ENCODE measurements around the gene CLPTM1L.
"Not testable (repeated sequence)": the region's sequence is repeated elsewhere in the genome, so short reads cannot be mapped to it uniquely, and the experiment has no call there.

The CLPTM1L gene

DNA sequence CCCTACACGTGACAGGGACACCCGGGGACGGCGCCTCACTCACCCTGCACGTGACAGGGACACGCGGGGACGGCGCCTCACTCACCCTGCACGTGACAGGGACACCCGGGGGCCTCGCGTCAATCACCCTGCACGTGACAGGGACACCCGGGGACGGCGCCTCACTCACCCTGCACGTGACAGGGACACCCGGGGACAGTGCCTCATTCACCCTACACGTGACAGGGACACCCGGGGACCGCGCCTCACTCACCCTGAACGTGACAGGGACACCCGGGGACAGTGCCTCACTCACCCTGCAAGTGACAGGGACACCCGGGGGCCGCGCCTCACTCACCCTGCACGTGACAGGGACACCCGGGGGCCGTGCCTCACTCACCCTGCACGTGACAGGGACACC, 55.3 kb downstream of the CLPTM1L start:
- DNase-seq (ENCODE audit: low spot score): not testable (repeated sequence)

DNA sequence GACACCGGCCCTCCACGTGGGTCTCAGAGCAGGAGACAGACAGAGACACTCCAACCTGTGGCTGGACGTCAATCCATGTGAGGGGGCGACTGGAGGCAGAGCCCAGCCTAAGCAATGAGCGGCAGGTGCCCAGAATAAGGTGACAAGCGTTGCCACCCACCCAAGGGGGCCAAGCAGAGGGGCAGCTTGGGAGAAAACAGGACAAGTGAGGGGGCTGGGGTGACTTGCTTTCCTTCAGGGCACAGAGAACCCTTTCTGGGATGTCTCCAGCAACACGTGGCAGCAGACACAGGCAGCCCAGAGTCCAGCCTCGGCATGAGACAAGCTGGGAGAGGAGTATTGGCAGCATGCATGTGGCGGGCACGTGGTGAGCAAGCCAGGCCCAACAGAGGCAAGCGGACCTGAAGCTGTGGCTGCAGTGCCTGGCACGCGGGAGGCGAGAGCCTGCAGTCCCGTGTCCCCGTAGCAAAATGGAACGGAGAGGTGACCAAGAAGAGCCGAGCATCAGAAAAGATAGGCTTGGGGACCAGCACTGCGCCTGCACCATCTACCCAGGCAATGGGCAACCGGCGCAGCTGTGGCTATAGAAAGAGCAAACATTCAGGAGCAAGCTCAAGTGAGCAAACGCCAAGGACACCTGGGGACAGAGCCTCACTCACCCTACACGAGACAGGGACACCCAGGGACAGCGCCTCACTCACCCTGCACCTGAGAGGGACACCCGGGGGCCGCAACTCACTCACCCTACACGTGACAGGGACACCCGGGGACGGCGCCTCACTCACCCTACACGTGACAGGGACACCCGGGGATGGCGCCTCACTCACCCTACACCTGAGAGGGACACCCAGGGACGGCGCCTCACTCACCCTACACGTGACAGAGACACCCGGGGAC, 56.2 kb downstream of the CLPTM1L start:
- DNase-seq (ENCODE audit: low spot score): no peak

DNA sequence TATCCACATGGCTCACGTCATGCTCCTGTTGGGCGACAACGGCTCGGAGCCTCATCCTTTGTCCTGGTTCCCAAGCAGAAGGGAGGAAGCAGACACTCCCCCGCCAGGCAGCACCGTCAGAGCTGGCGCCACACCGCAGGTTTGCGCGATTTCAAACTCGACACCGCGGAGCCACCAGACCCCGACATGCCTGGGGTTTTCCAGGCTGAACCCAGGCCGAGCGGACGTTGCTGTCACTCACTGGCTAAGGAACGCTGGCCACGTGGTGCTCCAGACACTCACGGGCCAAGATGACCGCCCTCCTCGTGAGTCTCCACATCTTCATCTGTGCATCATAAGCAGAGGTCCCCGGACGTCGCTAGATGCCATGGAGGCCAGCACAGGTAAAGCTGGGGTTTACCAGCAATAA, 59.0 kb downstream of the CLPTM1L start:
- DNase-seq (ENCODE audit: low spot score): no peak

DNA sequence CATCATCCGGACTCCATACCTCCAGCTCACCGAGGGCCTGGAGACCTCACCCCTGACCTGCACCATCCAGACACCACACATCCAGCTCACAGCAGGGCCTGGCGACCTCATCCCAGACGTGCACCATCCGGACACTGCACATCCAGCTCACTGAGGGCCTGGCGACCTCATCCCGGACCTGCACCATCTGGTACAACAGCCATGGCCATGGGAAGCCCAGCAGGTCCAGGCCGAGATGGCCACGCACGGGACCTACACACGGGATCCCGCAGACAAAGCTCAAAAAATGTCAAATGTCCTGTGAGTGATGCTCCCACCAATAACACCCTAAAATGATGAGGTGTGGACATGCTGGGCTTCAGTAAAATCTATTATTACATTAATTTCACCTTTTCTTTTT, 59.8 kb downstream of the CLPTM1L start:
- no peak for DNase-seq (ENCODE audit: low spot score)

DNA sequence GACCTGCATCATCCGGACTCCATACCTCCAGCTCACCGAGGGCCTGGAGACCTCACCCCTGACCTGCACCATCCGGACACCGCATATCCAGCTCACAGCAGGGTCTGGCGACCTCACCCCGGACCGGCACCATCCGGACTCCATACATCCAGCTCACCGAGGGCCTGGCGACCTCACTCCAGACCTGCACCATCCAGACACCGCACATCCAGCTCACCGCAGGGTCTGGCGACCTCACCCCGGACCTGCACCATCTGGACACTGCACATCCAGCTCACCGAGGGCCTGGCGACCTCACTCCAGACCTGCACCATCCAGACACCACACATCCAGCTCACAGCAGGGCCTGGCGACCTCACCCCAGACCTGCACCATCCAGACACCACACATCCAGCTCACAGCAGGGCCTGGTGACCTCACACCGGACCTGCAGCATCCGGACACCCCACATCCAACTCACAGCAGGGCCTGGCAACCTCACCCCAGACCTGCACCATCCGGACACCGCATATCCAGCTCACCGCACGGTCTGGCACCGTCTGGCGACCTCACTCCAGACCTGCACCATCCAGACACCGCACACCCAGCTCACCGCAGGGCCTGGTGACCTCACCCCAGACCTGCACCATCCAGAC, 60.4 kb downstream of the CLPTM1L start:
- not testable (repeated sequence) for DNase-seq (ENCODE audit: low spot score)

DNA sequence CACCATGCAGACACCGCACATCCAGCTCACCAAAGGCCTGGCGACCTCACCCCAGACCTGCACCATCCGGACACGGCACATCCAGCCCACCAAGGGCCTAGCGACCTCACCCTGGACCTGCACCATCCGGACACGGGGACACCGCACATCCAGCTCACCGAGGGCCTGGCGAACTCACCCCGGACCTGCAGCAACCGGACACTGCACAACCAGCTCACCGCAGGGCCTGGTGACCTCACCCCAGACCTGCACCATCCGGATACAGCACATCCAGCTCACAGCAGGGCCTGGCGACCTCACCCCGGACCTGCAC, 61.2 kb downstream of the CLPTM1L start:
- not testable (repeated sequence) for DNase-seq (ENCODE audit: low spot score)

DNA sequence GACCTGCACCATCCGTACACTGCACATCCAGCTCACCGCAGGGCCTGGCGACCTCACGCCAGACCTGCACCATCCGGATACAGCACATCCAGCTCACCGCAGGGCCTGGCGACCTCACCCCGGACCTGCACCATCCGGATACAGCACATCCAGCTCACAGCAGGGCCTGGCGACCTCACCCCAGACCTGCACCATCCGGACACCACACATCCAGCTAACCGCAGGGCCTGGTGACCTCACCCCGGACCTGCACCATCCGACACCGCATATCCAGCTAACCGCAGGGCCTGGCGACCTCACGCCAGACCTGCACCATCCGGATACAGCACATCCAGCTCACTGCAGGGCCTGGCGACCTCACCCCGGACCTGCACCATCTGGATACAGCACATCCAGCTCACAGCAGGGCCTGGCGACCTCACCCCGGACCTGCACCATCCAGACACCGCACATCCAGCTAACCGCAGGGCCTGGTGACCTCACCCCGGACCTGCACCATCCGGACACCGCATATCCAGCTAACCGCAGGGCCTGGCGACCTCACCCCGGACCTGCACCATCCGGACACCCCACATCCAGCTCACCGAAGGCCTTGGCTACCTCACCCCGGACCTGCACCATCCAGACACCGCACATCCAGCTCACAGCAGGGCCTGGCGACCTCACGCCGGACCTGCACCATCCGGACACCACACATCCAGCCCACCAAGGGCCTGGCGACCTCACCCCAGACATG, 61.7 kb downstream of the CLPTM1L start:
- DNase-seq (ENCODE audit: low spot score): not testable (repeated sequence)

DNA sequence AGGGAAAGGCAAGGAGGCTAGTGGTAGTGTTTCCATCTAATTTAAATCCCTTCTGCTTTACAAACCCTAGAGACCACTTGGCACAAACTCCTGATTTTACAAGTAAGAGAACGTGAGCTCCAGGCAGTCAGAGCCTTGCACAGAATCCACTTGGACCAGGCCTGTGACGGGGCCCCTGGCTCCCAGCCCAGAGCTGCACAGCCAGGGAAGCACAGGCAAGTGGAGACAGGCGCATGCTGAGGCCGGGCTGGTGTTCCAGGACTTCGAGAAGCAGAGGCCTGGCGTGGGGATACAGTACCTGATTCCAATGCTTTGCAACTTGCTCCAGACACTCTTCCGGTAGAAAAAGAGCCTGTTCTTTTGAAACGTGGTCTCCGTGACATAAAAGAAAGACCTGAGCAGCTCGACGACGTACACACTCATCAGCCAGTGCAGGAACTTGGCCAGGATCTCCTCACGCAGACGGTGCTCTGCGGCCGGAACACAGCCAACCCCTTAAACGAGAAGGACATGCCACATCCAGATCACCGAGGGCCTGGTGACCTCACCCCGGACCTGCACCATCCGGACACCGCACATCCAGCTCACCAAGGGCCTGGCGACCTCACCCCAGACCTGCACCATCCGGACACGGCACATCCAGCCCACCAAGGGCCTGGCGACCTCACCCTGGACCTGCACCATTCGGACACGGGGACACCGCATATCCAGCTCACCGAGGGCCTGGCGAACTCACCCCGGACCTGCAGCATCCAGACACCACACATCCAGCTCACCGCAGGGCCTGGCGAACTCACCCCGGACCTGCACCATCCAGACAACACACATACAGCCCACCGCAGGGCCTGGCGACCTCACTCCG, 62.5 kb downstream of the CLPTM1L start:
- DNase-seq (ENCODE audit: low spot score): no peak

DNA sequence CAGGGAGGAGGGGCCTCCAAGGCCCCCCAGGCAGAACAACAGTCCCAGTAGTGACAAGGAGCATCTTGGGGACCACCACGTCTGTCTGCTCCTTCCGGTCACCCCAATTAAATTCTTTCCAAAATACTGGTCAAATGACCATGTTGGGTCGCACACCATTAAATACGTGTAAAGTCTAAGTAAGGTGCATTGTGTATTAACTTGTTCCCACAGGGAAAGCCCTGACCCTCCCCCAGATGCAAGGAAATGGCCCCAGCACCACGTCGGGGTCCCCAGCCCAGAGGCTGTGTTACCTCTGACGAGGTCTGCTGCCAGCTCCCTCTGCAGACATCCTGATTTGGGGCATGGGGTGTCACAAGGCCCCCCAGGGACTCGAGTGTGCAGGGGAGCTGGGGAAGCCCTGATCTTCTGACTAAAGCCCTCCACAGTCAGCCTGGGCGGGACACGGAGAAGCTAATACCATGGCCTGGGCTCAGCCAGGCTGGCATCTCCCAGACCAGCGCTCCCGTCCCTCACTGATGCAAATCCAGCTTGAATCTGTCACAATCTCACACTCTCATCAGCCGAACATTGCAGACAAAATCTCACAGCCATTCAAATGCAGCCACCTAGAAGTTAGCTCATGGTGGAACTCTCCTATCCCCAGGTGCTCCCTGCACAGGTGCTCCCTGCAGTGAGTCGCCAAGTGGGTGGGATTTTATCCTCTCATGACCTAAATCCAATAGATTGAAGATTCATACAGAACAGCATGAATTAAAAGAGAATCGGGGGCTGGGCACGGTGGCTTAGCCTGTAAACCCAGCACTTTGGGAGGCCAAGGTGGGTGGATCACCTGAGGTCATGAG, 63.6 kb downstream of the CLPTM1L start:
- no peak for DNase-seq (ENCODE audit: low spot score)

DNA sequence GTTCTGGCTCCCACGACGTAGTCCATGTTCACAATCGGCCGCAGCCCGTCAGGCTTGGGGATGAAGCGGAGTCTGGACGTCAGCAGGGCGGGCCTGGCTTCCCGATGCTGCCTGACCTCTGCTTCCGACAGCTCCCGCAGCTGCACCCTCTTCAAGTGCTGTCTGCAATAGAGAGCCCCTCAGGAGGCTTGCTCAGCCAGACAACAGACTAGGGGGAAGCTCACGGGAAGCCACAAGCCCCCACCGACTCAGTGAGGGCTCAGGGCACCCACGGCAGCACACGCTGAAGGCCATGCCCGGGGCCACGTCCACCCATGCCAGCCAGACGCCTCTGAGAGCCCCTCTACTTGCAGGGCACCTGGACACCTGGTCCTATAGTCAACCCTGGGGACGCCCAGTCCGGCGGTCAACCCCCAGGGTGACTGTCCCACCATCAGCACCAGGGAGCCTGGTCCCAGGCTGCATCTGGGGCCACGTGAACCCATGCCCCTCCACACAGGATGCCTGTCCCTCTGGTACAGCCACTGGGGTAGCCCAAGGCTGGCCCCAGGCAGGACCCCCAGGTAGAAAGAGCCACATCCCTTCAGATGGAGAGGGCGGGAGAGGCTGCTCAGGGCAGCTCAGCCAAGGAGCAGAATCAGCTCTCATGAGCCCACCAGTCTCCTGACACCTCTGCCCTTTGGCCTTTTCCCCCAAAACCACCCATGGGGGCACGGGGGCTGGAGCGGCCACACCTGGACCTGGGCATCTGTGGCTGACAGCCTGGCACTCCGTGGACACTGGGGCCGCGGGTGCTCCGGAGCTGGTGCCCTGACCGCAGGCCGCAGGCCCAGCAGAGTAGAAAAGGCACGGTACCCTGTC, 64.5 kb downstream of the CLPTM1L start:
- no peak for DNase-seq (ENCODE audit: low spot score)

DNA sequence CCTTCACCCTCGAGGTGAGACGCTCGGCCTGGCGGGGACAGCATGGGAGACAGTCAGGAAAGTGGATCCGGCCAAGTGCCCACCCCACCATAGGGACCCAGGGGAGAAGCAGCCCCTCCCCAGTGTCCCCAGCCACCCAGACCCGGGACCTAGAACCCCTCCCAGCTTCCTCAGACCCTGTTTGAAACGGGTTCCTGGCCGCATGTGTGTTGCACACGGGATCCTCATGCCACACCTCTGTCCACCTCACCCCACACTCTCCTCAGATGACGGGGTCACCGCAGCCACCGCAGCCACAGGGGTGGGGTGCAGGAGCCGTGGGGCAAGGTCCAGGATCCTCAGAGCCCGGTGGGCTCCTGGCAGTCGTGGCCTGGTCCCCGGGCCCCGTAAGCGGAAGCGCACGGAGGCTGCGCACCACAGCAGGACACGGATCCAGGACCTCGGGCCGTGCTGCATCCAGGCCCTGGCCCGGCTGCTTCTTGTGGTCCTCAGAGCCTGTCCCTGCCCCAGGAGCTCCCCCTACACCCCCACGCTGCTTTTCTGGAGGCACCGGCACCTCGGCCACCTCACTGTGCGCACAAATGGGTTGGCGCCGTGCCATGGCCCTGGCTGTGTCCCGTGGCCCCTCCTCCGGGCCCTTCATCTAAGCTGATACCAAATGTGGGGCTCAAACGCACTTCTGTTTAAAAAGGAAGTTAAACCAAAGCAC, 65.3 kb downstream of the CLPTM1L start:
- DNase-seq (ENCODE audit: low spot score): no peak

DNA sequence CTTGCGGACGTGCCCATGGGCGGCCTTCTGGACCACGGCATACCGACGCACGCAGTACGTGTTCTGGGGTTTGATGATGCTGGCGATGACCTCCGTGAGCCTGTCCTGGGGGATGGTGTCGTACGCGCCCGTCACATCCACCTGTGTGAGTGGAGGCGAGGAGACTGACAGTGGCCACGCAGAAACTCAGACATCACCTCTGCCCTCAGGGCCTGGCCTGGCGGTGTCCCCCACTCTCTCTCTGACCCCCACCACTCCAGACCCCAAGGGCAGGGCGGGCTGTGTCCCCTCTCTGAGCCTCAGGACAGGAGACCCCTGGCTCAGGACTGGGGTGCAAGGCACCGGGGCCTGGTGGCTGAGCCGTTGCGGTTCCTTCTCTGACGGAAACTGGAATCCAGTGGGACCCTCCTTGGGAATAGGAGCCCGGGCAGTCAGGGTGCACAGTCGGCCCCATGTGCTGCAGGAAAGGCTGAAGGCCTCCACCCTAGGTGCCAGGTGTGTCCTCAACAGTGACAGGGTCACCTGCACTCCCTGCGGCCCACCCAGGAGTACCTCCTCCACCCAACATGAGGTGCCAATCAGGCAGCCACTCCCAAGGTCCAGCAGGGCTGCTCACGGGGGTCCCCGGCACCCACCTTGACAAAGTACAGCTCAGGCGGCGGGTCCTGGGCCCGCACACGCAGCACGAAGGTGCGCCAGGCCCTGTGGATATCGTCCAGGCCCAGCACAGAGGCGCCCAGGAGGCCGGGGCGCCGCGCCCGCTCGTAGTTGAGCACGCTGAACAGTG, 66.0 kb downstream of the CLPTM1L start:
- DNase-seq (ENCODE audit: low spot score): no peak

DNA sequence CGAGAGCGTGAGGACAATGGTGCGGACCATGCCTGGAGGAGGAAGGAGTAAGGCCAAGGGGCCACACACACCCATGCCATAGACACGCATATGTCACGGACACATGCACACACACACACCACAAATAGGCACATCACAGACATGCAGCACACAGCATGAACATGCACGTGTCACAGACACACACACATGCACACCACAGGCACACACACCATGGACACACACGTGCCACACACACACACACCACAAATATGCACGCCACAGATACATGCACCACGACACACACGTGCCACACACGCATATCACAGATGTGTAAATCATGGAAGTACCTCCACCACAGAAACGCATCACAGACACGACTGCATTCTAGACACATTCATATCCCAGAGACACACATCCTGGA, 66.7 kb downstream of the CLPTM1L start:
- no peak for DNase-seq (ENCODE audit: low spot score)

DNA sequence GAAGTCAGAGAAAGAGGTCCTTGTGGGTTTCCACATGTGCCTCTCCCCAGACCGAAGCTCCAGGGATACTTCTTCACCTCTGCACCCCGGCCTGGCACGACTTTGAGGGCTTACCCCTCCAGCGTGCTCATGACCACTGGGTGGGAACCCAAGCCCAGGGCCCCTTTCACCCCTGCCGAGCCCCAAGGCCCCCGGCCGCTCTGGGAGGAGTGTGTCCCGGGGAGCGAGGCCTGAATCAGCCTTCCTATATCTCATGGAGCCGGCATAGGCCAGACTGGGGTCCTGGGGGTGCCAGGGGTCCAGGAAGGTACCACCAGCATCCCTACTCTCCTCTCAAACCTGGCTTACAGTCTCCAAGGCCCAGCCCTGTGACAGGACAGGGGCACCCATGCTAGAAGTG, 67.1 kb downstream of the CLPTM1L start:
- DNase-seq (ENCODE audit: low spot score): no peak

DNA sequence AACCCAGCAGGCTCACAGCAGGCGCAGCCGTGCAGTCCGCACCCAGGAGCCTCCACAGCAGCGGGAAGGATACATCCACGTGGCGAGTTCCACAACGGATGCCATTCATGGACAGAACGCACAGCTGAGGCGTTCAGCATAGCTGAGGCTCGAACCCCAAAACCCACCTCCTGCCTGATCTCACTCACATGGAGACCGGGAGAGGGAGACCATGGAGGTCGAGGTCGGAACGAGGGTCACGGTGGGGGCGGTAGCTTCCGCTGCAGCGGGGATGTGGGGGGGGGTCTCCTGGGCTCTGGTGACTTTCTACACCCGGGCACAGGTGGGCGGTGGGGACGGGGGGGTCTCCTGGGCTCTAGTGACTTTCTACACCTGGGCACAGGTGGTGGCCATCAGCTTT, 67.6 kb downstream of the CLPTM1L start:
- no peak for DNase-seq (ENCODE audit: low spot score)

DNA sequence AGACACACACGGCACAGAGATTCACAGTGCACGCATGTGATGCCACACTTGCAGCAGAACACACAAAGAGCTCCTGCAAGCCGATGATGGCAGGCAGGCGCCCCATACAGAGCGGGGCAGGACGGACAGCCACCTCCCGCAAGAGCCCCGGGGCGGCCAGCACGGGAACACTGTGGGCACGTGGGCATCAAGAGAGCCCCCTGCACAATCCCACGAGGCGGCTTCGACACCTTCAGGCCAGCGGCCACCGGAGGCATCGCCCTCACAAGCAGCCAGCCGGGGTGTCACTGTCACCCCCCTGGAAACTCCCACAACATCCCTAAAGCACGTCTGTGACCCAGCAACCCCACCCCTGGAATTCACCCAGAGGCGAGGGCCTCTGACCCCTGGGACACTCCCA, 68.0 kb downstream of the CLPTM1L start:
- DNase-seq (ENCODE audit: low spot score): no peak

DNA sequence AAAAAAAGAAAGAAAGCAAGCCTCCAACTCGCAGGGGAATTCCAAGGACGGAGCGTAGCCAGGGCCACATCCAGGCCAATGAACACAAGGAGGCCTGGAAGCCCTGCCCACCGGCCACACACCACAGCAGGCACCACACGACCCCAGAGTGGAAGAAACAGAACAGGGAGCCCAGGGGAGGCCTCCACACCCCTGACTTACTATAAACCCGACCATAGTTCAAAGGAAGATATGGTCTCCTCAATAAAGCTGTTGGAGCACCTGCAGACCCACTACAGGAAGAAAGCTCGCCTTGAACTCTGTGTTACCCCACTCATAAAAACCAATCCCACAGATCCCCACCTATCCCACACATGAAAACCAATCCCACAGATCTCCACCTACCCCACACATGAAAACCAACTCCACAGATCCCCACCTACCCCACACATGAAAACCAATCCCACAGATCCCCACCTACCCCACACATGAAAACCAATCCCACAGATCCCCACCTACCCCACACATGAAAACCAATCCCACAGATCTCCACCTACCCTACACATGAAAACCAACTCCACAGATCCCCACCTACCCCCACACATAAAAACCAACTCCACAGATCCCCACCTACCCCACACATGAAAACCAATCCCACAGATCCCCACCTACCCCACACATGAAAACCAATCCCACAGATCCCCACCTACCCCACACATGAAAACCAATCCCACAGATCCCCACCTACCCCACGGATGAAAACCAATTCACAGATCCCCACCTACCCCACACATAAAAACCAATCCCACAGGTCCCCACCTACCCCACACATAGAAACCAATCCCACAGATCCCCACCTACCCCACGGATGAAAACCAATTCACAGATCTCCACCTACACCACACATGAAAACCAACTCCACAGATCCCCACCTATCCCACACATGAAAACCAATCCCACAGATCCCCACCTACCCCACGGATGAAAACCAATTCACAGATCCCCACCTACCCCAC, 69.2 kb downstream of the CLPTM1L start:
- DNase-seq (ENCODE audit: low spot score): not testable (repeated sequence)
